Measurements from ENCODE around the gene CCSER1.
"Not testable (repeated sequence)": the region's sequence is repeated elsewhere in the genome, so short reads cannot be mapped to it uniquely, and the experiment has no call there.

CCSER1 gene

GRCh38 chr4:90317140-90317539, 189.9 kb downstream of the CCSER1 start:
- DNase-seq: not testable (repeated sequence)

GRCh38 chr4:90317785-90318184, 190.6 kb downstream of the CCSER1 start:
- DNase-seq: no peak

GRCh38 chr4:90318193-90318592, 191.0 kb downstream of the CCSER1 start:
- DNase-seq: no peak

GRCh38 chr4:90328558-90328957, 201.4 kb downstream of the CCSER1 start:
- DNase-seq: no peak

GRCh38 chr4:90330546-90330945, 203.4 kb downstream of the CCSER1 start:
- DNase-seq: no peak

GRCh38 chr4:90345549-90346215, 218.5 kb downstream of the CCSER1 start:
- no peak for DNase-seq

- no peak for DNase-seq
Measured at GRCh38 chr4:90349636-90350035, 222.4 kb downstream of the CCSER1 start.

- DNase-seq: no peak
Measured at GRCh38 chr4:90357117-90357710, 230.0 kb downstream of the CCSER1 start.

GRCh38 chr4:90375081-90375480, 247.9 kb downstream of the CCSER1 start:
- DNase-seq: no peak

- DNase-seq: no peak
Measured at GRCh38 chr4:90393215-90393614, 266.0 kb downstream of the CCSER1 start.

GRCh38 chr4:90403781-90404180, 276.6 kb downstream of the CCSER1 start:
- no peak for DNase-seq

GRCh38 chr4:90407897-90408296, 280.7 kb downstream of the CCSER1 start:
- DNase-seq: not testable (repeated sequence)

GRCh38 chr4:90412786-90413185, 285.6 kb downstream of the CCSER1 start:
- not testable (repeated sequence) for DNase-seq

GRCh38 chr4:90415116-90415515, 287.9 kb downstream of the CCSER1 start:
- no peak for DNase-seq

GRCh38 chr4:90419124-90419711, 292.0 kb downstream of the CCSER1 start:
- DNase-seq: no peak

- no peak for DNase-seq
Measured at GRCh38 chr4:90421161-90421560, 294.0 kb downstream of the CCSER1 start.

GRCh38 chr4:90425893-90426292, 298.7 kb downstream of the CCSER1 start:
- no peak for DNase-seq

GRCh38 chr4:90438522-90438921, 311.3 kb downstream of the CCSER1 start:
- DNase-seq: no peak

GRCh38 chr4:90441770-90442169, 314.6 kb downstream of the CCSER1 start:
- no peak for DNase-seq

- no peak for DNase-seq
Measured at GRCh38 chr4:90442619-90443018, 315.4 kb downstream of the CCSER1 start.

- DNase-seq: no peak
Measured at GRCh38 chr4:90443231-90443630, 316.0 kb downstream of the CCSER1 start.

- DNase-seq: no peak
Measured at GRCh38 chr4:90444904-90445303, 317.7 kb downstream of the CCSER1 start.

- no peak for DNase-seq
Measured at GRCh38 chr4:90445380-90445779, 318.2 kb downstream of the CCSER1 start.

- DNase-seq: no peak
Measured at GRCh38 chr4:90449626-90450025, 322.4 kb downstream of the CCSER1 start.

All from CD4-positive, alpha-beta T cell treated with Interleukin-6 for 4 hours (primary cell).